ENCODE data around the gene CCNF. TPM values are rescaled to one million over a fixed set of nuclear protein-coding genes. Genes with fewer than 3 reads are reported as not detected.
A peak's percentile ranks its signal among the peaks of the same experiment; 100 is the strongest.

CCNF gene
- total RNA-seq, 1 experiment from 2014 or later, result 52.4 TPM

DNA sequence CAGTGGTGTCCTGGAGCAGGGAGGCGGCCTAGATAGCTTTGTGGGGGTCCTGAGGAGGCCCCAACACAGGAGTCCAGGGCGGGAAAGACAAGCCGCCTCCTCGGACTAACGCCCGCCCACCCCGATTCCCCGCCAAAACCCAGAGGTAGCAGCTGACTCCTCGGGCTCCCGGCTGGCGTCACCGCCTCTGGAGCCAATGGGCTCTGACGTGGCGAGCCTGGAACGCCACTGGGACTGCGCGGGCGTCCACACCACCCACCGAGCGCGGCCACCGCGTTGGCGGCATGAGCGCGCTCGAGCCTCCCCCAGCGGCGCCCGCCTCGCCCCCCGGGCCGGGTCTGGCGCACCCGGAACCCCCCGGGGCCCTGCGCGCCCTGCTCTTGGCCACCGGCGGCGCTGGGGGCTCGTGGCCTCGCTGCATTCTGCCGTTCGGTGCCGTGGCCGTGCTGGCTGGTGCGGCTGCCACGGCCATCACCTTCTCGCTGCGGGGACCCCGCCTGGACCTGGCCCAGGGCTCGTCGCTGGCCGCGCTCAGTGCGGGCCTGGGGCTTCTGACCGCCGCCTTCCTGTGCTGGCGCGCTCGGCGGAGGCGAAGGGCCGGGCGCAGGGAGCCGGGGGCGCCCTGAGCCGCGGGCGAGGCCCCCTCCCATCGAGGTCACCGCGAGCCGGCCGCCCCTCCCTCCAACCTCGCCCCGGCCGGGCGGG lies 38.4 kb downstream of the CCNF start:
- Mint-ChIP-seq H3K27me3 (ENCODE audit: insufficient read depth, unreplicated experiment) (no peaks in the 10 kb centered on the region), H3K4me3 (ENCODE audit: unreplicated experiment) (peak overlapping the region; percentile 80), H3K36me3 (ENCODE audit: insufficient read depth, unreplicated experiment) (peaks cover 14% of the 10 kb centered on the region), H3K4me1 (ENCODE audit: low read depth, unreplicated experiment) (peaks cover 6% of the 10 kb centered on the region), H3K9me3 (ENCODE audit: unreplicated experiment) (no peaks in the 10 kb centered on the region), H3K27ac (ENCODE audit: unreplicated experiment) (peak overlapping the region; percentile 55)
- Histone ChIP-seq H3K27me3 (replicated peaks; ENCODE audit: control insufficient read depth, insufficient read depth, low read length) (no peaks in the 10 kb centered on the region), H3K9me3 (no peaks in the 10 kb centered on the region), H3K4me1 (peaks cover 27% of the 10 kb centered on the region), H3K36me3 (ENCODE audit: control insufficient read depth, insufficient read depth, low read length) (no peaks in the 10 kb centered on the region), H3K4me3 (ENCODE audit: low read depth, low read length) (peak overlapping the region; percentile 47)
- BruUV-seq (replicated peaks), result no TSS peak
- TF ChIP-seq, protein P1, sequence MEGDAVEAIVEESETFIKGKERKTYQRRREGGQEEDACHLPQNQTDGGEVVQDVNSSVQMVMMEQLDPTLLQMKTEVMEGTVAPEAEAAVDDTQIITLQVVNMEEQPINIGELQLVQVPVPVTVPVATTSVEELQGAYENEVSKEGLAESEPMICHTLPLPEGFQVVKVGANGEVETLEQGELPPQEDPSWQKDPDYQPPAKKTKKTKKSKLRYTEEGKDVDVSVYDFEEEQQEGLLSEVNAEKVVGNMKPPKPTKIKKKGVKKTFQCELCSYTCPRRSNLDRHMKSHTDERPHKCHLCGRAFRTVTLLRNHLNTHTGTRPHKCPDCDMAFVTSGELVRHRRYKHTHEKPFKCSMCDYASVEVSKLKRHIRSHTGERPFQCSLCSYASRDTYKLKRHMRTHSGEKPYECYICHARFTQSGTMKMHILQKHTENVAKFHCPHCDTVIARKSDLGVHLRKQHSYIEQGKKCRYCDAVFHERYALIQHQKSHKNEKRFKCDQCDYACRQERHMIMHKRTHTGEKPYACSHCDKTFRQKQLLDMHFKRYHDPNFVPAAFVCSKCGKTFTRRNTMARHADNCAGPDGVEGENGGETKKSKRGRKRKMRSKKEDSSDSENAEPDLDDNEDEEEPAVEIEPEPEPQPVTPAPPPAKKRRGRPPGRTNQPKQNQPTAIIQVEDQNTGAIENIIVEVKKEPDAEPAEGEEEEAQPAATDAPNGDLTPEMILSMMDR (IDR thresholded peaks at IDR 0.05; ENCODE audit: insufficient read depth in 1 of 2, low read depth in 1 of 2, low read length in 1 of 2, severe bottlenecking in 1 of 2, unreplicated experiment in 1 of 2), result peak in 1 of 2 experiments; percentile 14
- ChIA-PET CTCF (interaction anchor here (0.5 to 1.7 kb wide), 4 partner anchors 8 to 536 kb away, joined by 3 to 14 read pairs (median 3); partner anchors contain the start of gene TEDC2), POLR2A (interaction anchor here (0.6 to 0.7 kb wide), 3 partner anchors 135 to 682 kb away, joined by 4 to 8 read pairs (median 7); no protein-coding TSS in a partner anchor)
- intact Hi-C loops (cut with micrococcal nuclease; ENCODE audit: unreplicated experiment), result no loop called here
- DNase-seq, result peak; percentile 75 to 78

DNA sequence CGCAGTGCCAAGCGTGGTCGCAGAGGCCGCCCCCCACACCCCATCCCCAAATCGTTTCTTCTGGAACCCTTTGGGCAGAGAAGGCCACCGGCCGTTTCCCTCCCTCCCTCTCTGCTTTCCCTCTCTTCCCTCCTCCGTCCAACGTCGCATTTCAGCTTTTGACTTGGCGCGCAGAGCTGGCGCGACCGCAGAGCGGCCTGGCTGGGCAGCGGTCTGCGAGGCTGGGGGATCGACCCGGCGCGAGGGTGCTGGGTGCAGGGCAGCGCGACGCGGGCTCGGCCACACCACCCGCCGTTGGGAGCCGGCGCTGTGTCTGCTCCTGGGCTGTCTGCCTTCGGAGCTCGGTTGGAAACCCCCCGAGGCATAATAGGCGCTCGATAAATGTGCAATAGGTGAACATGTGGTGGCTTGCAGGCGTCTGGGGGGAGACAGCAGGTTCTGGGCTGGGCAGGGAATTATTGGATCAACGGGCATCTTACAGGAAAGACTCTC lies 39.0 kb downstream of the CCNF start:
- Histone ChIP-seq H3K27me3 (replicated peaks; ENCODE audit: control insufficient read depth, insufficient read depth, low read length) (no peaks in the 10 kb centered on the region), H3K4me3 (ENCODE audit: low read depth, low read length) (peak overlapping the region; percentile 47), H3K4me1 (peaks cover 33% of the 10 kb centered on the region), H3K36me3 (ENCODE audit: control insufficient read depth, insufficient read depth, low read length) (no peaks in the 10 kb centered on the region), H3K9me3 (no peaks in the 10 kb centered on the region)
- TF ChIP-seq, protein P1 (IDR thresholded peaks at IDR 0.05; ENCODE audit: insufficient read depth in 1 of 2, low read depth in 1 of 2, low read length in 1 of 2, severe bottlenecking in 1 of 2, unreplicated experiment in 1 of 2), result no peak
- peak in 1 of 2 experiments; percentile 30 for DNase-seq
- intact Hi-C loops (cut with micrococcal nuclease; ENCODE audit: unreplicated experiment), result no loop called here
- peaks cover 8% of the 10 kb centered on the region for H3K36me3 Mint-ChIP-seq (ENCODE audit: insufficient read depth, unreplicated experiment)
- TSS peak; percentile 7 for BruUV-seq (replicated peaks)
- CTCF ChIA-PET, result interaction anchor here (0.5 to 1.7 kb wide), 3 partner anchors 8 to 536 kb away, joined by 3 to 14 read pairs (median 3); partner anchors contain the start of gene TEDC2
- H3K27ac Mint-ChIP-seq (ENCODE audit: unreplicated experiment), result peak overlapping the region; percentile 55
- no peaks in the 10 kb centered on the region for H3K27me3 Mint-ChIP-seq (ENCODE audit: insufficient read depth, unreplicated experiment)
- POLR2A ChIA-PET, result interaction anchor here (0.6 to 1.7 kb wide), 4 partner anchors 9 to 788 kb away, joined by 3 to 8 read pairs (median 6); partner anchors contain the start of gene TEDC2
- H3K4me1 Mint-ChIP-seq (ENCODE audit: low read depth, unreplicated experiment), result peaks cover 10% of the 10 kb centered on the region
- H3K9me3 Mint-ChIP-seq (ENCODE audit: unreplicated experiment), result no peaks in the 10 kb centered on the region
- H3K4me3 Mint-ChIP-seq (ENCODE audit: unreplicated experiment), result peak overlapping the region; percentile 80

DNA sequence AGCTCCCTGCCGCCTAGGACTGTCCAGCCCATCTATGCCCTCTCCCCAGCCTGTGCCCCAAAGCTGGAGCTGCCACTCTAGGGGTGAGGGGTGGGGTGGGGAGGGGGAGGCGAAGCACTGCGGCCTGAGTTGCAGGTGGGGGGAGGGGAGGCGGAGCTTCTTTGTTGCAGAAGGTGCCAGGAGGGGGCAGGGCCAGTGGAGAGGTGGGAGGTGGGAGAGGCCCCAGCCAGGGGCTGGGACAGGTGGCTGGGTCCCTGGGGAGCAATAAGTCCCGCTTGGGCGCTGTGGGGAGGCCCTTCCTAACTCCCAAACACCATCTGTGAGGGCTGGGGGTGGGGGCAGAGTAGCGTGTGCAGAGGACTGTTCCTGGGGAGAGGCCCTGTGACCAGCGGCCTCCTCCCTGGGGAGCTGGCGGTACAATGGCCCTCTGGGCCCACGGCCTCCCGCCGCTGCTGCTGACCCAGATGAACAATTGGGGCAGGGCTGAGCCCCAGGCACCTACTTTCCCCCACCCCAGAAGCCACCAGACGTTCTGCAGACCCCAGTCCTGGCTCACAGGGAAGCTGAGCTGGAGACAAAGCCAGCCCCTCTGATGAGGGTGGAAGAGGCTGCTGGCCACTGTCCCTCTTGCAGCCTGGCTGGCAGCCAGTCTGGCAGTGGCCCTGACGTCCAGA lies 39.6 kb downstream of the CCNF start:
- Mint-ChIP-seq H3K36me3 (ENCODE audit: insufficient read depth, unreplicated experiment) (peaks cover 4% of the 10 kb centered on the region), H3K4me3 (ENCODE audit: unreplicated experiment) (peak overlapping the region; percentile 80), H3K9me3 (ENCODE audit: unreplicated experiment) (no peaks in the 10 kb centered on the region), H3K27ac (ENCODE audit: unreplicated experiment) (no peak overlapping the region), H3K27me3 (ENCODE audit: insufficient read depth, unreplicated experiment) (no peaks in the 10 kb centered on the region), H3K4me1 (ENCODE audit: low read depth, unreplicated experiment) (peaks cover 11% of the 10 kb centered on the region)
- BruUV-seq (replicated peaks), result no TSS peak
- TF ChIP-seq, protein P1 (IDR thresholded peaks at IDR 0.05; ENCODE audit: insufficient read depth in 1 of 2, low read depth in 1 of 2, low read length in 1 of 2, severe bottlenecking in 1 of 2, unreplicated experiment in 1 of 2), result no peak
- Histone ChIP-seq H3K4me3 (ENCODE audit: low read depth, low read length) (peak overlapping the region; percentile 47), H3K27me3 (replicated peaks; ENCODE audit: control insufficient read depth, insufficient read depth, low read length) (no peaks in the 10 kb centered on the region), H3K9me3 (no peaks in the 10 kb centered on the region), H3K4me1 (peaks cover 36% of the 10 kb centered on the region), H3K36me3 (ENCODE audit: control insufficient read depth, insufficient read depth, low read length) (no peaks in the 10 kb centered on the region)
- intact Hi-C loops (cut with micrococcal nuclease; ENCODE audit: unreplicated experiment), result no loop called here
- DNase-seq, result peak in 1 of 2 experiments; percentile 47
- ChIA-PET POLR2A (interaction anchor here (0.6 to 1.7 kb wide), 4 partner anchors 9 to 788 kb away, joined by 3 to 8 read pairs (median 6); partner anchors contain the start of gene TEDC2), CTCF (interaction anchor here (0.5 to 1.7 kb wide), 3 partner anchors 32 to 535 kb away, joined by 3 to 14 read pairs (median 3); no protein-coding TSS in a partner anchor)
